Endometrial microvascular endothelial cells (primary cell): Measurements from ENCODE around the gene RBKS. TPM values are rescaled to one million over a fixed set of nuclear protein-coding genes. Genes with fewer than 3 reads are reported as not detected.
"Not testable (repeated sequence)": the region's sequence is repeated elsewhere in the genome, so short reads cannot be mapped to it uniquely, and the experiment has no call there.

Source experiments
- in situ Hi-C: cut with HindIII; loops from 2 replicates; pipeline ENCODE4 v1.10.0; 2017; ENCODE audit warnings: low sequenced_read_pairs, low pct_unique_long_range_greater_than_20kb; ENCODE audit errors: inconsistent ontology term
- total RNA-seq: library from RNA; depleted of rRNA; stranded (reverse); fragments of >200 nt; gene quantifications from one replicate; pipeline ENCODE4 v1.2.3, GENCODE V29; 2015; ENCODE audit errors: inconsistent ontology term

Gene RBKS
- total RNA-seq, 1 donor from 2014 or later: 8.5 TPM

- in situ Hi-C loops: not testable (repeated sequence)
These were observed 8.2 kb downstream of the RBKS start for GRCh38 chr2:27881815-27882583.

- in situ Hi-C loops: no loop called here
These were observed 11.4 kb downstream of the RBKS start for GRCh38 chr2:27878825-27879224.

GRCh38 chr2:27875089-27875881, 14.9 kb downstream of the RBKS start:
- in situ Hi-C loops: no loop called here

- in situ Hi-C loops: no loop called here
These were observed 17.1 kb downstream of the RBKS start for GRCh38 chr2:27873091-27873490.

- in situ Hi-C loops: no loop called here
These were observed 18.4 kb downstream of the RBKS start for GRCh38 chr2:27871802-27872201.

GRCh38 chr2:27870724-27871123, 19.5 kb downstream of the RBKS start:
- in situ Hi-C loops: no loop called here

- in situ Hi-C loops: no loop called here
These were observed 20.4 kb downstream of the RBKS start for GRCh38 chr2:27869763-27870162.

- in situ Hi-C loops: no loop called here
These were observed 23.9 kb downstream of the RBKS start for GRCh38 chr2:27866237-27866636.

- in situ Hi-C loops: not testable (repeated sequence)
These were observed 26.2 kb downstream of the RBKS start for GRCh38 chr2:27863955-27864354.

- in situ Hi-C loops: no loop called here
These were observed 27.0 kb downstream of the RBKS start for GRCh38 chr2:27863146-27863545.

- in situ Hi-C loops: no loop called here
These were observed 30.1 kb downstream of the RBKS start for GRCh38 chr2:27860111-27860510.

- in situ Hi-C loops: no loop called here
These were observed 32.6 kb downstream of the RBKS start for GRCh38 chr2:27857417-27858172.

- in situ Hi-C loops: no loop called here
These were observed 33.2 kb downstream of the RBKS start for GRCh38 chr2:27856956-27857355.

GRCh38 chr2:27856386-27856785, 33.8 kb downstream of the RBKS start:
- in situ Hi-C loops: no loop called here

GRCh38 chr2:27855476-27855875, 34.7 kb downstream of the RBKS start:
- in situ Hi-C loops: no loop called here

GRCh38 chr2:27854229-27854862, 35.8 kb downstream of the RBKS start:
- in situ Hi-C loops: no loop called here

GRCh38 chr2:27852691-27853090, 37.5 kb downstream of the RBKS start:
- in situ Hi-C loops: no loop called here

GRCh38 chr2:27849558-27850205, 40.5 kb downstream of the RBKS start:
- in situ Hi-C loops: no loop called here

- in situ Hi-C loops: no loop called here
These were observed 42.9 kb downstream of the RBKS start for GRCh38 chr2:27847333-27847732.
